H1 (cell line): ENCODE results near the gene METRN. TPM values are rescaled to one million over a fixed set of nuclear protein-coding genes. Genes with fewer than 3 reads are reported as not detected.

Experiments used
- CTCF ChIA-PET: fragments of 300-600 bp; sonication (Branson Sonifier 250); formaldehyde crosslinking; loops from one replicate; lab custom pipeline; 2021; ENCODE audit not compliant: partially characterized antibody; lab: Charles Lee
- POLR2A ChIA-PET: fragments of 300-600 bp; sonication (Branson Sonifier 250); formaldehyde crosslinking; loops from one replicate; lab custom pipeline; 2021; ENCODE audit warnings: inconsistent platforms; ENCODE audit not compliant: partially characterized antibody; lab: Charles Lee
- DNase-seq, 2 experiments: peaks; one replicate each; pipeline versions ENCODE4 v3.0.0 to v3.0.0-alpha.2; 2010 to 2022; ENCODE audit warnings: low spot score in 2 of 2, low read depth in 1 of 2, mixed read lengths in 1 of 2
- FAIRE-seq: peaks from 2 replicates; lab custom pipeline; 2011; peaks lifted over from hg19 to GRCh38; lab: Jason Lieb, UNC
- H2AFZ ChIP-seq: 2 replicates; pipeline ENCODE4 v1.8.1; 2012; ENCODE audit warnings: low read length, inconsistent platforms
- H2AK5ac ChIP-seq: 2 replicates; pipeline ENCODE4 v1.6.1; 2013; ENCODE audit warnings: low read depth, low read length
- H2BK120ac ChIP-seq: replicated peaks from 2 replicates; pipeline ENCODE3; 2013; ENCODE audit warnings: low read depth, low read length, inconsistent platforms
- H2BK12ac ChIP-seq: 2 replicates; pipeline ENCODE4 v1.6.1; 2013; ENCODE audit warnings: low read depth, low read length
- H2BK15ac ChIP-seq: 2 replicates; pipeline ENCODE4 v1.6.1; 2013; ENCODE audit warnings: low read length
- H2BK20ac ChIP-seq: 2 replicates; pipeline ENCODE4 v1.6.1; 2013; ENCODE audit warnings: low read length
- H2BK5ac ChIP-seq: 2 replicates; pipeline ENCODE4 v1.6.1; 2013; ENCODE audit warnings: low read depth, low read length
- H3K14ac ChIP-seq: 2 replicates; pipeline ENCODE4 v1.6.1; 2013; ENCODE audit warnings: inconsistent platforms; ENCODE audit not compliant: insufficient read length
- H3K18ac ChIP-seq: 2 replicates; pipeline ENCODE4 v1.6.1; 2013; ENCODE audit warnings: low read length; ENCODE audit errors: extremely low read depth
- H3K23ac ChIP-seq: 2 replicates; pipeline ENCODE4 v1.6.1; 2013; ENCODE audit warnings: inconsistent platforms; ENCODE audit not compliant: insufficient read length
- H3K23me2 ChIP-seq: 2 replicates; pipeline ENCODE4 v1.6.1; 2013; ENCODE audit warnings: low read depth, low read length
- H3K27ac ChIP-seq: 2 replicates; pipeline ENCODE4 v1.6.1; 2011; ENCODE audit warnings: low read depth, low read length, inconsistent platforms
- H3K27me3 ChIP-seq, 4 experiments: replicated peaks in 1 of 4; 1 replicate in 1 of 4; 2 replicates in 3 of 4; pipeline versions ENCODE4 v1.6.1 to v1.8.1; 2011 to 2013; ENCODE audit warnings: low read length in 3 of 4, mild to moderate bottlenecking in 3 of 4, inconsistent platforms in 2 of 4, mixed read lengths in 2 of 4, moderate library complexity in 1 of 4; ENCODE audit not compliant: control insufficient read depth in 3 of 4, insufficient read depth in 3 of 4; ENCODE audit errors: extremely low read depth in 1 of 4
- H3K36me3 ChIP-seq, 4 experiments: 2 replicates each; pipeline versions ENCODE4 v1.6.1 to v1.8.1; 2011 to 2013; ENCODE audit warnings: mild to moderate bottlenecking in 4 of 4, low read length in 3 of 4, moderate library complexity in 2 of 4, control low read depth in 1 of 4, inconsistent platforms in 1 of 4; ENCODE audit not compliant: insufficient read depth in 4 of 4, control insufficient read depth in 2 of 4
- H3K4ac ChIP-seq: replicated peaks from 2 replicates; pipeline ENCODE3; 2013; ENCODE audit warnings: low read length, low read depth, mixed read lengths, inconsistent platforms; ENCODE audit not compliant: insufficient read length
- H3K4me1 ChIP-seq, 4 experiments: replicated peaks in 1 of 4; 1 replicate in 1 of 4; 2 replicates in 3 of 4; pipeline versions ENCODE4 v1.6.1 to v1.8.1; 2011 to 2013; ENCODE audit warnings: low read length in 3 of 4, inconsistent platforms in 2 of 4, mixed read lengths in 1 of 4; ENCODE audit not compliant: insufficient read depth in 4 of 4, control insufficient read depth in 3 of 4
- H3K4me2 ChIP-seq, 2 experiments: 2 replicates each; pipeline versions ENCODE4 v1.6.1 to v1.8.1; 2011 to 2013; ENCODE audit warnings: low read depth in 2 of 2, low read length in 2 of 2, control low read depth in 1 of 2, inconsistent platforms in 1 of 2, mild to moderate bottlenecking in 1 of 2; ENCODE audit not compliant: insufficient read depth in 1 of 2
- H3K4me3 ChIP-seq, 4 experiments: fragments of 200-600, 300-600 bp in 1 of 4; sonication (generic), shearing (Covaris generic), sonication (Bioruptor Twin) in 1 of 4; 2 replicates each; pipeline versions ENCODE4 v1.5.1 to v1.8.1; 2011 to 2016; ENCODE audit warnings: low read length in 4 of 4, low read depth in 3 of 4, control low read depth in 2 of 4, inconsistent platforms in 2 of 4, mild to moderate bottlenecking in 2 of 4, mixed read lengths in 1 of 4, moderate library complexity in 1 of 4; ENCODE audit not compliant: insufficient read depth in 2 of 4; ENCODE audit errors: extremely low read depth in 1 of 4
- H3K56ac ChIP-seq: replicated peaks from 2 replicates; pipeline ENCODE3; 2013; ENCODE audit warnings: low read depth, mild to moderate bottlenecking, mixed read lengths, low read length, inconsistent platforms; ENCODE audit not compliant: insufficient read length
- H3K79me1 ChIP-seq: 2 replicates; pipeline ENCODE4 v1.6.1; 2013; ENCODE audit warnings: low read depth, low read length, control low read depth
- H3K79me2 ChIP-seq, 2 experiments: 2 replicates each; pipeline versions ENCODE4 v1.6.1 to v1.8.1; 2012 to 2013; ENCODE audit warnings: low read length in 2 of 2, mild to moderate bottlenecking in 2 of 2, inconsistent platforms in 1 of 2; ENCODE audit not compliant: insufficient read depth in 2 of 2, control insufficient read depth in 1 of 2
- H3K9ac ChIP-seq, 4 experiments: replicated peaks in 1 of 4; 1 replicate in 1 of 4; 2 replicates in 3 of 4; pipeline versions ENCODE4 v1.6.1 to v1.8.1; 2011 to 2013; ENCODE audit warnings: low read depth in 3 of 4, low read length in 3 of 4, control low read depth in 2 of 4, mild to moderate bottlenecking in 2 of 4, moderate library complexity in 2 of 4, inconsistent platforms in 1 of 4; ENCODE audit errors: extremely low read depth in 1 of 4
- H3K9me3 ChIP-seq, 2 experiments: 2 replicates each; pipeline versions ENCODE4 v1.6.1 to v1.8.1; 2012 to 2013; ENCODE audit warnings: mild to moderate bottlenecking in 2 of 2, moderate library complexity in 2 of 2, control low read depth in 1 of 2, inconsistent platforms in 1 of 2, low read depth in 1 of 2, low read length in 1 of 2, mixed read lengths in 1 of 2; ENCODE audit not compliant: insufficient read depth in 2 of 2
- H4K20me1 ChIP-seq, 2 experiments: replicated peaks in 1 of 2; 2 replicates each; pipeline versions ENCODE3 to v1.8.1; 2011 to 2013; ENCODE audit warnings: inconsistent platforms in 2 of 2, low read length in 2 of 2, mild to moderate bottlenecking in 1 of 2; ENCODE audit not compliant: insufficient read depth in 2 of 2, control insufficient read depth in 1 of 2
- H4K5ac ChIP-seq: 2 replicates; pipeline ENCODE4 v1.6.1; 2013; ENCODE audit warnings: low read length, low read depth, mixed read lengths, inconsistent platforms; ENCODE audit not compliant: insufficient read length
- H4K8ac ChIP-seq: 2 replicates; pipeline ENCODE4 v1.8.0; 2013; ENCODE audit warnings: mild to moderate bottlenecking, moderate library complexity, low read length, inconsistent platforms; ENCODE audit not compliant: insufficient read depth; ENCODE audit errors: extremely low read depth
- H4K91ac ChIP-seq: replicated peaks from 2 replicates; pipeline ENCODE3; 2013; ENCODE audit warnings: low read length, mixed read lengths, inconsistent platforms; ENCODE audit not compliant: insufficient read length
- BRCA1 ChIP-seq: IDR thresholded peaks from 2 replicates; pipeline ENCODE4 v1.6.1; 2012; ENCODE audit warnings: low read depth, low read length, improper control_type of control experiment
- CREB1 ChIP-seq: IDR thresholded peaks from 2 replicates; pipeline ENCODE4 v1.6.1; 2012; ENCODE audit warnings: inconsistent platforms
- RNF2 ChIP-seq: fragments of 200-900, 300-1000 bp; sonication (generic); IDR thresholded peaks from 2 replicates; pipeline ENCODE4 v1.7.1; 2016; ENCODE audit warnings: borderline replicate concordance, low read depth, mild to moderate bottlenecking, antibody characterized with exemption, low read length; ENCODE audit not compliant: poor library complexity, severe bottlenecking; ENCODE audit errors: missing control alignments
- RXRA ChIP-seq: IDR thresholded peaks from 2 replicates; pipeline ENCODE4 v1.6.1; 2011; ENCODE audit warnings: low read depth, mild to moderate bottlenecking, low read length, moderate library complexity; ENCODE audit not compliant: insufficient read depth
- TCF12 ChIP-seq: IDR thresholded peaks from 2 replicates; pipeline ENCODE4 v1.6.1; 2011; ENCODE audit warnings: low read depth, mild to moderate bottlenecking, low read length
- WGBS, 2 experiments: shearing (Covaris generic) in 1 of 2; methylation state at CpG; one replicate each; pipeline versions ENCODE4 v1.1.6 to v1.1.7; 2013 to 2015; ENCODE audit warnings: low lambda C conversion rate in 2 of 2, mixed read lengths in 2 of 2, inconsistent platforms in 1 of 2, low coverage in 1 of 2, missing lambda C conversion rate in 1 of 2; ENCODE audit not compliant: insufficient replicate concordance in 2 of 2, insufficient coverage in 1 of 2, insufficient read length in 1 of 2; ENCODE audit errors: extremely low coverage in 1 of 2, missing lambda C conversion rate in 1 of 2; 5-methylcytosine and 5-hydroxymethylcytosine counted together
- polyA plus RNA-seq, 7 experiments: library from polyadenylated mRNA; depleted of rRNA in 3 of 7; stranded (reverse) in 5 of 7; unstranded in 2 of 7; fragments of >200 nt in 5 of 7; fragments of 200-250 nt in 2 of 7; gene quantifications; 1 replicate in 5 of 7; 2 replicates in 1 of 7; 4 replicates in 1 of 7; pipeline versions ENCODE4 v1.2.1 to v1.2.3, GENCODE V29; 2011 to 2013; ENCODE audit warnings: missing spikeins in 2 of 7, mixed read lengths in 2 of 7
- total RNA-seq: library from RNA; stranded (reverse); fragmentation: NEBNext Ultra II Directional; extraction: Animal tissue kit (Norgen Biotek cat#: 25700); gene quantifications from 2 replicates; pipeline ENCODE4 v1.2.1, GENCODE V29; 2021
- TF ChIP-seq, protein P1 (sequence below): IDR thresholded peaks from 2 replicates; pipeline ENCODE4 v1.6.1; 2011; ENCODE audit warnings: low read length, improper control_type of control experiment
- TF ChIP-seq, protein P2 (sequence below): IDR thresholded peaks from 2 replicates; pipeline ENCODE4 v1.6.1; 2012; ENCODE audit warnings: inconsistent platforms
- TF ChIP-seq, protein P3 (sequence below): IDR thresholded peaks from 2 replicates; pipeline ENCODE4 v1.6.1; 2012; ENCODE audit warnings: low read length, inconsistent platforms

METRN gene
- total and polyA plus RNA-seq, 2 of the 8 experiments (the other 6 are each of a cell fraction or from before 2014, with no cell fraction given): 18.7 to 25.8 TPM

DNA sequence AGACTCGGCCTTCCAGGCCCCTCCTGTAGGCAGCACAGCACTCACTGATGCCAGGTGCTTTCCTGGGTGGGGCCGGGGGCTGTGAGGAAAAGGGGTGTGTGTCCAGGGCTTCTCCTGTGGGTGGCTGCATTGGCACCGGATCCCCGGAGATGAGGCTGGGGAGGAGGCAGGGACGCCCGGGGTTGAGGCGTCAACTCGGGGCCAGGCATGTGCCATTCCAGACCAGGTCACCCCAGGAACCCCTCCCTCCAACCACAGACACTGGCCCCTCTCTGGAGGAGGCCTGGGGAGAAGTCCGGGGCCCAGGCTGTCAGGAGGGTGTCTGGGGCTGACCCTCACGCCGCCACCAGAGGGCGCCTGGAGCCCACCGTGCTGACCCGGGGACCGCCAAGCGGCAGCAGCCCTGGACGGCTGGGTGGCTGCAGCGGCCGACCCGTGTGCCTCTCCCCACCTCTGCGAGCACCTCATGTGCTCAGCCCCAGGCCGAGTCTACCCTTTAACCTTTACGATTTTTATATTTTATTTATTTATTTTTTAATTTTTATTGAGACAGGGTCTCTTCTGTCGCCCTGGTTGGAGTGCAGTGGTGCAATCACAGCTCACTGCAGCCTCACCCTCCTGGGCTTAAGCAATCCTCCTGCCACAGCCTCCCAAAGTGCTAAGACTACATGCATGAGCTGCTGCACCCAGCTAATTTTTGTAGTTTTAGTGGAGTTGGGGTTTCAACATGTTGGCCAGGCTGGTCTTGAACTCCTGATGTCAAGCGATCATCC lies 3.2 kb upstream of the METRN start:
- no peak overlapping the region for H3K4me2 ChIP-seq
- POLR2A ChIA-PET: interaction anchor here (1.5 to 20.9 kb wide), 4 partner anchors 10 to 74 kb away, joined by 5 to 353 read pairs (median 6); partner anchors contain the start of genes ANTKMT, CCDC78 and HAGHL
- no peak overlapping the region for H2BK20ac ChIP-seq
- TF ChIP-seq RNF2 (no peak), RXRA (no peak), CREB1 (0 out of 2 replicates have a peak, but pooled peaks have one; percentile 12), TCF12 (no peak), BRCA1 (no peak)
- TF ChIP-seq, protein P1, sequence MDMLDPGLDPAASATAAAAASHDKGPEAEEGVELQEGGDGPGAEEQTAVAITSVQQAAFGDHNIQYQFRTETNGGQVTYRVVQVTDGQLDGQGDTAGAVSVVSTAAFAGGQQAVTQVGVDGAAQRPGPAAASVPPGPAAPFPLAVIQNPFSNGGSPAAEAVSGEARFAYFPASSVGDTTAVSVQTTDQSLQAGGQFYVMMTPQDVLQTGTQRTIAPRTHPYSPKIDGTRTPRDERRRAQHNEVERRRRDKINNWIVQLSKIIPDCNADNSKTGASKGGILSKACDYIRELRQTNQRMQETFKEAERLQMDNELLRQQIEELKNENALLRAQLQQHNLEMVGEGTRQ: no peak
- TF ChIP-seq, protein P2, sequence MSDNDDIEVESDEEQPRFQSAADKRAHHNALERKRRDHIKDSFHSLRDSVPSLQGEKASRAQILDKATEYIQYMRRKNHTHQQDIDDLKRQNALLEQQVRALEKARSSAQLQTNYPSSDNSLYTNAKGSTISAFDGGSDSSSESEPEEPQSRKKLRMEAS: peak; percentile 46; the same call in 1 of the 2 replicates
- TF ChIP-seq, protein P3, sequence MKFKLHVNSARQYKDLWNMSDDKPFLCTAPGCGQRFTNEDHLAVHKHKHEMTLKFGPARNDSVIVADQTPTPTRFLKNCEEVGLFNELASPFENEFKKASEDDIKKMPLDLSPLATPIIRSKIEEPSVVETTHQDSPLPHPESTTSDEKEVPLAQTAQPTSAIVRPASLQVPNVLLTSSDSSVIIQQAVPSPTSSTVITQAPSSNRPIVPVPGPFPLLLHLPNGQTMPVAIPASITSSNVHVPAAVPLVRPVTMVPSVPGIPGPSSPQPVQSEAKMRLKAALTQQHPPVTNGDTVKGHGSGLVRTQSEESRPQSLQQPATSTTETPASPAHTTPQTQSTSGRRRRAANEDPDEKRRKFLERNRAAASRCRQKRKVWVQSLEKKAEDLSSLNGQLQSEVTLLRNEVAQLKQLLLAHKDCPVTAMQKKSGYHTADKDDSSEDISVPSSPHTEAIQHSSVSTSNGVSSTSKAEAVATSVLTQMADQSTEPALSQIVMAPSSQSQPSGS: no peak

More for the DNA sequence above, 3.2 kb upstream of the METRN start:
- Histone ChIP-seq H3K27me3 (peaks cover 14 to 70% (median 47%) of the 10 kb centered on the region in 4 experiments), H4K5ac (no peak overlapping the region), H3K79me1 (no peaks in the 10 kb centered on the region), H2BK120ac (no peak overlapping the region), H3K4me1 (peaks cover 0 to 17% (median 12%) of the 10 kb centered on the region in 4 experiments; a peak in 5 of 7 replicates), H3K27ac (no peak overlapping the region), H4K91ac (no peak overlapping the region), H2AK5ac (no peak overlapping the region), H3K18ac (no peak overlapping the region), H3K4ac (no peak overlapping the region), H3K79me2 (no peaks in the 10 kb centered on the region), H2AFZ (no peak overlapping the region), H3K9ac (no peak overlapping the region), H4K20me1 (peaks cover 5 to 9% of the 10 kb centered on the region in 2 experiments), H3K36me3 (no peaks in the 10 kb centered on the region), H4K8ac (no peak overlapping the region), H3K23me2 (peaks cover 11% of the 10 kb centered on the region; the same call in 1 of the 2 replicates), H2BK12ac (no peak overlapping the region), H3K14ac (no peak overlapping the region), H3K56ac (no peak overlapping the region), H3K9me3 (no peaks in the 10 kb centered on the region), H2BK5ac (no peak overlapping the region), H3K23ac (no peak overlapping the region), H3K4me3 (no peak overlapping the region), H2BK15ac (no peak overlapping the region)
- peak in 1 of 2 experiments; percentile 95 for DNase-seq
- CTCF ChIA-PET: interaction anchor here (0.9 to 33.4 kb wide), 25 partner anchors 9 to 392 kb away, joined by 3 to 977 read pairs (median 5); partner anchors contain the start of genes ANTKMT, CCDC78, CHTF18 and CIAO3
- no peak for FAIRE-seq
- 19% methylated on average over 25 of the region's 25 CpGs; no CpG with 5 or more reads in 1 of the 2 experiments for WGBS, 2 experiments
